ENCODE data around the gene ACY1. TPM values are rescaled to one million over a fixed set of nuclear protein-coding genes. Genes with fewer than 3 reads are reported as not detected.

Gene ACY1
- total and polyA plus RNA-seq, 11 donors, result 14.8 to 45.3 (median 25.4) TPM

- H3K36me3 ChIP-seq, result peaks cover 0 to 34% (median 22%) of the 10 kb centered on the region in 9 donors
- no peaks in the 10 kb centered on the region for H3K9me3 ChIP-seq
- peak; percentile 69 to 79 (median 76) for ATAC-seq
- H3K27me3 ChIP-seq, result no peaks in the 10 kb centered on the region
- DNase-seq, result peak in 3 of 5 donors; percentile 63 to 78 (median 64)
- intact Hi-C loops (cut with DNase I), result loop anchor here in 1 of 10 donors (10.0 kb wide), 1 partner anchor 1607 kb away; the partner anchor contains the start of genes CYB561D2, NPRL2 and TMEM115
- no peak for TF ChIP-seq POLR2A (IDR thresholded peaks at IDR 0.05)
- TF ChIP-seq CTCF (IDR thresholded peaks at IDR 0.05), result no peak
- peak overlapping the region in 7 of 12 donors; percentile 32 to 80 (median 57) for H3K27ac ChIP-seq
- peaks cover 3 to 60% (median 45%) of the 10 kb centered on the region in 12 donors for H3K4me1 ChIP-seq
- no peak overlapping the region for H3K4me3 ChIP-seq
- 62 to 67% (median 65%) methylated on average over 9 of the region's 9 CpGs for WGBS, 4 donors
Measured at GRCh38 chr3:51961602-51962569, 21.4 kb upstream of the ACY1 start.

GRCh38 chr3:51962854-51963530 is 20.3 kb upstream of the ACY1 start:
- H3K9me3 ChIP-seq, result no peaks in the 10 kb centered on the region
- H3K4me3 ChIP-seq, result no peak overlapping the region
- H3K4me1 ChIP-seq, result peaks cover 3 to 67% (median 45%) of the 10 kb centered on the region in 12 donors
- H3K36me3 ChIP-seq, result peaks cover 0 to 29% (median 16%) of the 10 kb centered on the region in 9 donors
- WGBS, 4 donors, result 61 to 75% (median 69%) methylated on average over 6 of the region's 6 CpGs
- no peaks in the 10 kb centered on the region for H3K27me3 ChIP-seq
- no peak for TF ChIP-seq CTCF (IDR thresholded peaks at IDR 0.05)
- TF ChIP-seq POLR2A (IDR thresholded peaks at IDR 0.05), result no peak
- ATAC-seq (peak in 3 of 4 donors; percentile 17 to 29 (median 21)), DNase-seq (peak in 3 of 5 donors; percentile 12 to 64 (median 55))
- intact Hi-C loops (cut with DNase I), result loop anchor here in 1 of 10 donors (10.0 kb wide), 1 partner anchor 1608 kb away; the partner anchor contains the start of genes CYB561D2, NPRL2 and TMEM115
- H3K27ac ChIP-seq, result peak overlapping the region in 11 of 12 donors; percentile 27 to 80 (median 39)

- TF ChIP-seq CTCF (IDR thresholded peaks at IDR 0.05) (no peak), POLR2A (IDR thresholded peaks at IDR 0.05) (no peak)
- H3K27ac ChIP-seq, result peak overlapping the region in 11 of 12 donors; percentile 12 to 80 (median 53)
- intact Hi-C loops (cut with DNase I), result loop anchor here in 1 of 10 donors (10.0 kb wide), 1 partner anchor 1609 kb away; the partner anchor contains the start of genes CYB561D2, NPRL2 and TMEM115
- ATAC-seq (no peak), DNase-seq (peak in 1 of 5 donors; percentile 49)
- WGBS, 4 donors, result 48 to 66% (median 60%) methylated on average over 12 of the region's 12 CpGs
- peaks cover 0 to 19% (median 10%) of the 10 kb centered on the region in 9 donors for H3K36me3 ChIP-seq
- no peaks in the 10 kb centered on the region for H3K27me3 ChIP-seq
- H3K4me3 ChIP-seq, result no peak overlapping the region
- no peaks in the 10 kb centered on the region for H3K9me3 ChIP-seq
- peaks cover 3 to 74% (median 49%) of the 10 kb centered on the region in 12 donors for H3K4me1 ChIP-seq
Measured at GRCh38 chr3:51963951-51964451, 19.3 kb upstream of the ACY1 start.
